Measurements from ENCODE around the gene IL21R. TPM values are rescaled to one million over a fixed set of nuclear protein-coding genes. Genes with fewer than 3 reads are reported as not detected.

IL21R gene
- total RNA-seq, 4 donors from 2014 or later, result 0.20 to 1.1 (median 0.27) TPM; not detected in 1

DNA sequence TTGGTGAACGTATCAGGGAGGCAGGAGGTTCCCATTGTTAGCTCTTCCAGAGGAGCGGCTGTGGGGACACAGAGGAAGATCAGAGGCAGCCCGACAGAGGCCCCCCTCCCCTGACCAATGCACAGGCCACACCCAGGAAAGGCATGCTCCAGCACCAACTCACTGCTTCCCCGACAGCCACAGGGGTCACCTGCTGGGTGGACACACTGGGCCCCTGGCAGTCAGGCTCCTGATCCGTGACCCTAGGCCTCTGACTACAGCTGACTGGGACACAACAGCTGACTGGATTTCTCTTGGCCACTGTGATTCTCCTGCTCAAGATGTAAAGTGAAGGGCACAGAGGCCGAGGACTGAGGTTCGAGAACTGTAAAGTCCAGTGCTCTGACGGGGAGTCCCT is 63.5 kb downstream of the IL21R start:
- Histone ChIP-seq H3K9me3 (no peaks in the 10 kb centered on the region), H3K27ac (no peak overlapping the region), H3K36me3 (peaks cover 0 to 76% (median 37%) of the 10 kb centered on the region in 4 donors), H3K4me1 (no peaks in the 10 kb centered on the region), H3K27me3 (no peaks in the 10 kb centered on the region), H3K4me3 (no peak overlapping the region)
- TF ChIP-seq POLR2A (IDR thresholded peaks at IDR 0.05), result no peak
- no peak for TF ChIP-seq EP300 (IDR thresholded peaks at IDR 0.05; ENCODE audit: low read depth)
- no peak for TF ChIP-seq POLR2AphosphoS5 (IDR thresholded peaks at IDR 0.05)
- TF ChIP-seq, protein P1, sequence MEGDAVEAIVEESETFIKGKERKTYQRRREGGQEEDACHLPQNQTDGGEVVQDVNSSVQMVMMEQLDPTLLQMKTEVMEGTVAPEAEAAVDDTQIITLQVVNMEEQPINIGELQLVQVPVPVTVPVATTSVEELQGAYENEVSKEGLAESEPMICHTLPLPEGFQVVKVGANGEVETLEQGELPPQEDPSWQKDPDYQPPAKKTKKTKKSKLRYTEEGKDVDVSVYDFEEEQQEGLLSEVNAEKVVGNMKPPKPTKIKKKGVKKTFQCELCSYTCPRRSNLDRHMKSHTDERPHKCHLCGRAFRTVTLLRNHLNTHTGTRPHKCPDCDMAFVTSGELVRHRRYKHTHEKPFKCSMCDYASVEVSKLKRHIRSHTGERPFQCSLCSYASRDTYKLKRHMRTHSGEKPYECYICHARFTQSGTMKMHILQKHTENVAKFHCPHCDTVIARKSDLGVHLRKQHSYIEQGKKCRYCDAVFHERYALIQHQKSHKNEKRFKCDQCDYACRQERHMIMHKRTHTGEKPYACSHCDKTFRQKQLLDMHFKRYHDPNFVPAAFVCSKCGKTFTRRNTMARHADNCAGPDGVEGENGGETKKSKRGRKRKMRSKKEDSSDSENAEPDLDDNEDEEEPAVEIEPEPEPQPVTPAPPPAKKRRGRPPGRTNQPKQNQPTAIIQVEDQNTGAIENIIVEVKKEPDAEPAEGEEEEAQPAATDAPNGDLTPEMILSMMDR (IDR thresholded peaks at IDR 0.05), result no peak
- intact Hi-C loops (cut with DNase I; ENCODE audit: low total_unique reads) (no loop called here), in situ Hi-C loops (cut with MboI; ENCODE audit: low pct_ligation_motif_present in 1 of 4, low pct_unique_long_range_greater_than_20kb in 1 of 4, low sequenced_read_pairs in 3 of 4) (no loop called here)
- DNase-seq, result no peak
- 84% methylated on average over 7 of the region's 8 CpGs; no CpG with 5 or more reads in 1 of the 2 donors for WGBS, 2 donors (ENCODE audit: low coverage in 1 of 2)

DNA sequence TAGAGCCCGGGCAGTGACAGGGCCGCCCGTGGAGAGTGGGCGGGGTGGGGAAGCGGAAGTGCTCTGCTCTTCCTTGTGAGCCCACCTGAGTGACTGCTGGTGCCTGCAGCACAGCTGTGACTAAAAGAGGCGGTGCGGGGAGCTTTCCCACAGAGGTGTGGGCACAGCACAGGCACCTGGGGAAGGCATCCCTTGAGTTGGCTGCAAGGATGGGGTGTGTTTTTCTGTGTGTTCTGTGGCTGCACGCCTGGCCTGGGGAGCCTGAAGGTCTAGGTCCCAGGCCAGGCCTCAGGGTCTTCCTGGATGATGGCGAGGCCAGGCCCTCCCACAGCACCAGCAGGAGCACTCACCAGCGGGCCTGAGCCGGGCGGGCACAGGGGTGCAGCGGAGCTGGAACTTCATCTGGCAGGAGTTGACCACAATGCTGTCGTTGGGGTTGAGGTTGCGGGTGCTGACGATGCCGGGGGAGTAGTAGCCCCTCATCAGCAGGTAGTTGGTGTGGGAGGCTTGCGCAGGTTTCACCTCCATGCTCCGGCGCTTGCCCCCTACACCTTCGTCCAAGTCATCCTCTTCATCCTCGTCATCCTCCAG is 67.1 kb downstream of the IL21R start:
- peaks cover 0 to 67% (median 32%) of the 10 kb centered on the region in 4 donors for H3K36me3 ChIP-seq
- H3K4me1 ChIP-seq, result no peaks in the 10 kb centered on the region
- H3K4me3 ChIP-seq, result no peak overlapping the region
- TF ChIP-seq POLR2A (IDR thresholded peaks at IDR 0.05), result no peak
- TF ChIP-seq POLR2AphosphoS5 (IDR thresholded peaks at IDR 0.05), result no peak
- no peak for TF ChIP-seq EP300 (IDR thresholded peaks at IDR 0.05; ENCODE audit: low read depth)
- TF ChIP-seq, protein P1 (IDR thresholded peaks at IDR 0.05), result no peak
- H3K9me3 ChIP-seq, result no peaks in the 10 kb centered on the region
- no peaks in the 10 kb centered on the region for H3K27me3 ChIP-seq
- DNase-seq, result no peak
- intact Hi-C loops (cut with DNase I; ENCODE audit: low total_unique reads), result no loop called here
- H3K27ac ChIP-seq, result no peak overlapping the region
- in situ Hi-C loops (cut with MboI; ENCODE audit: low pct_ligation_motif_present in 1 of 4, low pct_unique_long_range_greater_than_20kb in 1 of 4, low sequenced_read_pairs in 3 of 4), result no loop called here
- 96 to 100% methylated on average over 2 to 22 of the region's 22 CpGs for WGBS, 2 donors (ENCODE audit: low coverage in 1 of 2)

DNA sequence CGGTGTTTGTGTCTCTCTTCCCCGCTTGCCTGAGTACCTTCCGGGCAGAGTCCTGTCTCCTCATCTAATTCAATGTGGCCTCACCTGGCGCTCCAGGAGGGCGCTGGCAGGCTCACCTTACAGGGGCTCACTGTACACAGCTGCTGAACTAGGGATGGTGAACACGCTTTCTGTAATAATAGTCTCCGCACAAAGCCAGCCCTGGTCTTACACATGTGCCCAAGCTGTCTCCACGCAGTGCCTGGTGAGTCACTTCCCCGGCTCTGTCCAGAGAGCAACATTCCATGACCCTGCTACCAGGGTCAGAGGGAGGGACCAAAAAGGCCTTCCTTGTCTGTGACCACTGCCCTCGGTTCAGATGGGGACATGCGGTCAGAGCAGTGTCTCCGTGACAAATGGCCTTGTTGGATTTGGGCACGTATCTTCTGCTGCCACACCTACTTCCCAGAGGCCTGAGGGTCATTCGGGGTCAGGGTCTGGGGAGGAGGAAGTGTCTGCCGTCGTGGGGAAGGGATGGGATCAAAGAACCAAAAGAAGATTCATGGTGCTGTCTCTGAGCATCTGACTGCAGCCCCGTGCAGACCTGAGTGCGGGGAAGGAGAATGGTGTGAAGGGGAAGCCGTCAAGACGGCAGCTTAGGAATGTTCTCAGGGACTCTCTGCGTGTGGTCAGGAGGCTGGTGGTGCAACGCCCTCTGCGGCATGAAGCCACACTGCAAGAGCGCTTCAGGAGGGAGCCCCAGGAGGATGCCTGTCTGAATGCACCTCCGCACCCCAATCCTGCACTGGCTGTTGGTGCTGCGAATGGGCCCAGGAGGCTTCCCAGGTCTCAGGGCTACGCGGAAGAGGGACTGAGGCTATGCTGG is 68.8 kb downstream of the IL21R start:
- peaks cover 0 to 68% (median 29%) of the 10 kb centered on the region in 4 donors for H3K36me3 ChIP-seq
- 49 to 87% methylated on average over 6 to 28 of the region's 28 CpGs for WGBS, 2 donors (ENCODE audit: low coverage in 1 of 2)
- H3K27ac ChIP-seq, result no peak overlapping the region
- no peak for DNase-seq
- TF ChIP-seq POLR2A (IDR thresholded peaks at IDR 0.05), result no peak
- TF ChIP-seq EP300 (IDR thresholded peaks at IDR 0.05; ENCODE audit: low read depth), result no peak
- TF ChIP-seq, protein P1 (IDR thresholded peaks at IDR 0.05), result no peak
- no peak for TF ChIP-seq POLR2AphosphoS5 (IDR thresholded peaks at IDR 0.05)
- intact Hi-C loops (cut with DNase I; ENCODE audit: low total_unique reads), result no loop called here
- H3K4me3 ChIP-seq, result no peak overlapping the region
- no peaks in the 10 kb centered on the region for H3K9me3 ChIP-seq
- no peaks in the 10 kb centered on the region for H3K27me3 ChIP-seq
- in situ Hi-C loops (cut with MboI; ENCODE audit: low pct_ligation_motif_present in 1 of 4, low pct_unique_long_range_greater_than_20kb in 1 of 4, low sequenced_read_pairs in 3 of 4), result no loop called here
- no peaks in the 10 kb centered on the region for H3K4me1 ChIP-seq

DNA sequence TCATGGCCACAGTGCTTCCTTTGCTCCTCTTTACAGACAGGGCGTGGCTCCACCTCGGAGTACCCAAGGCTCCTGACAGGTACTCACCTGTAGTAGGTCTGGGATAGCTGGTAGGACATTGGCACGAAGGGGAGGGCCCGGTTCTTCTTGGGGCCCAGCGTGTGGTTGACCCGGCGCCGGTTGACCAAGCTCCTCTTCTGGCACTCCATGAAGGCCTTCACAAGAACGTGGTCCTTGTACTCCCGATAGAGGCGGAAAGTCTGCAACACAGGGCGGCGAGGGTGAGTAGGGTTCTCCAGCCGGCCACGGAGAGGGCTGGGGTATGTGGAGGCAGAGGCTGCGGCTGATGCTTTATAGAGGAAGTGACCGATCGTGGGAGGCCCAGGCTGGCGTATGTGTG is 69.7 kb downstream of the IL21R start:
- no peaks in the 10 kb centered on the region for H3K27me3 ChIP-seq
- TF ChIP-seq, protein P1 (IDR thresholded peaks at IDR 0.05), result no peak
- TF ChIP-seq EP300 (IDR thresholded peaks at IDR 0.05; ENCODE audit: low read depth), result no peak
- TF ChIP-seq POLR2AphosphoS5 (IDR thresholded peaks at IDR 0.05), result no peak
- TF ChIP-seq POLR2A (IDR thresholded peaks at IDR 0.05), result no peak
- no peak for DNase-seq
- WGBS, 2 donors (ENCODE audit: low coverage in 1 of 2), result 92 to 95% methylated on average over 6 to 19 of the region's 19 CpGs
- intact Hi-C loops (cut with DNase I; ENCODE audit: low total_unique reads), result no loop called here
- H3K9me3 ChIP-seq, result no peaks in the 10 kb centered on the region
- no peak overlapping the region for H3K4me3 ChIP-seq
- no peak overlapping the region for H3K27ac ChIP-seq
- H3K4me1 ChIP-seq, result no peaks in the 10 kb centered on the region
- H3K36me3 ChIP-seq, result peaks cover 0 to 72% (median 30%) of the 10 kb centered on the region in 4 donors
- in situ Hi-C loops (cut with MboI; ENCODE audit: low pct_ligation_motif_present in 1 of 4, low pct_unique_long_range_greater_than_20kb in 1 of 4, low sequenced_read_pairs in 3 of 4), result no loop called here
